HUES48 (cell line): ENCODE data around the gene AHI1.

Experiments used
- H3K27ac ChIP-seq: one replicate; pipeline ENCODE4 v1.7.0; 2013; ENCODE audit warnings: low read depth, low read length, inconsistent platforms
- H3K27me3 ChIP-seq: 2 replicates; pipeline ENCODE4 v1.6.1; 2013; ENCODE audit warnings: mild to moderate bottlenecking, low read length; ENCODE audit not compliant: control insufficient read depth, insufficient read depth
- H3K36me3 ChIP-seq: 2 replicates; pipeline ENCODE4 v1.6.1; 2013; ENCODE audit warnings: low read length; ENCODE audit not compliant: control insufficient read depth, insufficient read depth
- H3K4me1 ChIP-seq: 2 replicates; pipeline ENCODE4 v1.6.1; 2013; ENCODE audit warnings: mild to moderate bottlenecking, low read length; ENCODE audit not compliant: control insufficient read depth, insufficient read depth
- H3K4me3 ChIP-seq: 2 replicates; pipeline ENCODE4 v1.5.1; 2013; ENCODE audit warnings: mild to moderate bottlenecking, low read depth, low read length
- H3K9ac ChIP-seq: 2 replicates; pipeline ENCODE4 v1.6.1; 2013; ENCODE audit warnings: mild to moderate bottlenecking, low read depth, low read length, moderate library complexity
- H3K9me3 ChIP-seq: 2 replicates; pipeline ENCODE4 v1.6.1; 2013; ENCODE audit warnings: low read length; ENCODE audit not compliant: control insufficient read depth, insufficient read depth

AHI1 gene

GRCh38 chr6:135481783-135482369 is 15.7 kb downstream of the AHI1 start:
- H3K4me3 ChIP-seq = no peak overlapping the region
- no peak overlapping the region for H3K9ac ChIP-seq
- H3K27ac ChIP-seq = no peak overlapping the region
- peaks cover 58% of the 10 kb centered on the region for H3K9me3 ChIP-seq
- peaks cover 33% of the 10 kb centered on the region for H3K36me3 ChIP-seq
- no peaks in the 10 kb centered on the region for H3K4me1 ChIP-seq
- H3K27me3 ChIP-seq = no peaks in the 10 kb centered on the region

GRCh38 chr6:135479601-135480000 is 17.9 kb downstream of the AHI1 start:
- peaks cover 57% of the 10 kb centered on the region for H3K9me3 ChIP-seq
- H3K4me1 ChIP-seq = no peaks in the 10 kb centered on the region
- no peak overlapping the region for H3K4me3 ChIP-seq
- peaks cover 24% of the 10 kb centered on the region for H3K36me3 ChIP-seq
- H3K27ac ChIP-seq = no peak overlapping the region
- H3K27me3 ChIP-seq = no peaks in the 10 kb centered on the region
- H3K9ac ChIP-seq = no peak overlapping the region

DNA sequence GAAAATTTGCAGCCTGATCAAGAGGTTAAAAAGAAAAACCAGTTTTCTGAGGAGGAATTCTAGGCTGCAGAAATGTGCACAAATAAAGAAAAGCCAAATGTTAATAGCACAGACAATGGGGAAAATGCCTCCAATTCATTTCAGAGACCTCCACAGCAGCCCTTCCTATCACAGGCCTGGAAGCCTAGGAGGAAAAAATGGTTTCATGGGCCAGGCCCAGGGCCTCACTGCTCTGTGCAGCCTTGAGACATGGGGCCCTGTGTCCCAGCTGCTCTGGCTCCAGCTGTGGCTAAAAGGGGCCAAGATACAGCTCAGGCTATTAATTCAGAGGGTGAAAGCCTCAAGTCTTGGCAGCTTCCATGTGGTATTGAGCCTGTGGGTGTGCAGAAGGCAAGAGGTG is 18.9 kb downstream of the AHI1 start:
- Histone ChIP-seq H3K9ac (no peak overlapping the region), H3K27me3 (no peaks in the 10 kb centered on the region), H3K9me3 (peaks cover 47% of the 10 kb centered on the region), H3K36me3 (peaks cover 14% of the 10 kb centered on the region), H3K4me1 (no peaks in the 10 kb centered on the region), H3K27ac (no peak overlapping the region), H3K4me3 (no peak overlapping the region)

- Histone ChIP-seq H3K27me3 (no peaks in the 10 kb centered on the region), H3K4me1 (no peaks in the 10 kb centered on the region), H3K4me3 (no peak overlapping the region), H3K9ac (no peak overlapping the region), H3K27ac (no peak overlapping the region), H3K9me3 (peaks cover 20% of the 10 kb centered on the region), H3K36me3 (peaks cover 8% of the 10 kb centered on the region; the same call in 1 of the 2 replicates)
Measured at GRCh38 chr6:135475292-135475886, 22.2 kb downstream of the AHI1 start.

DNA sequence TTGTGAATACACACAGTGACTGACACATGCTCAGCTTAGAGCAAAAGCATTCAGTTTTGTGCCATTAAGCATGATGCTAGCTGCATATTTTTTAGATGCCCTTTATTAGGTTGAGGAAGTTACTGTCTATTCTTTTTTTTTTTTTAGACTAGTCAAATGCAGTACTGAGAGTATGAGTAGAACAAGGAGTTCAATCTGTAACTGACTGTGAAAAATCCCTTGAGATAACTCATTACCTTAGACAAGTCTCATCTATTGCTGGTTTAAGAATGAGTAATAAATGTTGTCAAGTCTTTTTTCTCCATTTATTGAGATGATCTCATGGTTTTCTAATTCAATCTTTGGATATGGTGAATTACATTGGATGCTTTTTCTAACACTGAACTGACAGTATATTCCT is 23.2 kb downstream of the AHI1 start:
- no peaks in the 10 kb centered on the region for H3K27me3 ChIP-seq
- H3K4me3 ChIP-seq = no peak overlapping the region
- H3K9me3 ChIP-seq = peaks cover 11% of the 10 kb centered on the region
- H3K27ac ChIP-seq = no peak overlapping the region
- no peaks in the 10 kb centered on the region for H3K4me1 ChIP-seq
- H3K9ac ChIP-seq = no peak overlapping the region
- H3K36me3 ChIP-seq = no peaks in the 10 kb centered on the region

GRCh38 chr6:135465903-135466302 is 31.6 kb downstream of the AHI1 start:
- no peak overlapping the region for H3K27ac ChIP-seq
- no peaks in the 10 kb centered on the region for H3K4me1 ChIP-seq
- H3K9me3 ChIP-seq = no peaks in the 10 kb centered on the region
- peaks cover 25% of the 10 kb centered on the region for H3K36me3 ChIP-seq
- H3K9ac ChIP-seq = no peak overlapping the region
- no peak overlapping the region for H3K4me3 ChIP-seq
- no peaks in the 10 kb centered on the region for H3K27me3 ChIP-seq

DNA sequence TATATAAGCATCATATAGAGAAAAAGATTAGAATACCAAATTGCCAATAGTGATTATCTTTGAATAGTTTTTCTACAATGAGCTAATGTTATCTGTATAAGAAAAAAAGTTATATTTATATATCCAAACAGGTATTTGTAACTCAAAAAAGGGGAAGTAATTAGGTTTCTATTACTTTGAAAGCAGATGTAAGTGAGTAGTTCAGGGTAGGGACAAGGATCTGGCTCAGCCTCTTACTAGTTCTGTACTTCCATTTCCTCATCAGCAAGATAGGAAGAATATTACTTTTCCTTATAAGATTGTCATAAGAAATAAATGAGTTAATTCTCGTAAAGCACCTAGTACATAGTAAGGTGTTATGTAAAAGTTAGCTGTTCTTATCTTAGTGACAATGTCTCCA is 32.2 kb downstream of the AHI1 start:
- Histone ChIP-seq H3K4me1 (no peaks in the 10 kb centered on the region), H3K9me3 (no peaks in the 10 kb centered on the region), H3K36me3 (peaks cover 25% of the 10 kb centered on the region)

GRCh38 chr6:135464634-135465033 is 32.9 kb downstream of the AHI1 start:
- H3K4me1 ChIP-seq = no peaks in the 10 kb centered on the region
- H3K4me3 ChIP-seq = no peak overlapping the region
- no peaks in the 10 kb centered on the region for H3K9me3 ChIP-seq
- no peak overlapping the region for H3K27ac ChIP-seq
- no peak overlapping the region for H3K9ac ChIP-seq
- no peaks in the 10 kb centered on the region for H3K27me3 ChIP-seq
- H3K36me3 ChIP-seq = peaks cover 25% of the 10 kb centered on the region

More for the DNA sequence above, 32.2 kb downstream of the AHI1 start:
- no peak overlapping the region for H3K4me3 ChIP-seq
- no peaks in the 10 kb centered on the region for H3K27me3 ChIP-seq
- no peak overlapping the region for H3K9ac ChIP-seq
- H3K27ac ChIP-seq = no peak overlapping the region

DNA sequence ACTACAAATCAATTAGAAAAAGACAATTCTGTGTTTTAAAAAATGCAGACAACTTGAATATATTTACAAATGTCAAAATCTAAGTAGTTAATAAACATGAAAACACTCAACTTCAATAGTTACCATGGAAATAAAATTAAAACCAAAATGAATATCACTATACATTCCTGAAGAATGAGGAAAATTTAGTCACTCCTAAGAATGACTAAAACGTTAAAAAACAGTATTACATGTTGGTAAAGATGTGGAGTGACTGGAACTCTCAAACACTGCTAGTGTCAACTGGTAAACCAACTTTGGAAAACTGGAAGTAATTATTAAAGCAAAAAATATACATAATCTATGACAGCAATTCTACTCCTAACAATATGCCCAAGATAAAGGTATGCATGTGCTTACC is 36.3 kb downstream of the AHI1 start:
- Histone ChIP-seq H3K27me3 (no peaks in the 10 kb centered on the region), H3K36me3 (peaks cover 25% of the 10 kb centered on the region), H3K9me3 (no peaks in the 10 kb centered on the region)

GRCh38 chr6:135458051-135458450 is 39.5 kb downstream of the AHI1 start:
- Histone ChIP-seq H3K27ac (no peak overlapping the region), H3K9ac (no peak overlapping the region), H3K36me3 (peaks cover 4% of the 10 kb centered on the region; the same call in 1 of the 2 replicates), H3K9me3 (no peaks in the 10 kb centered on the region), H3K27me3 (no peaks in the 10 kb centered on the region), H3K4me3 (no peak overlapping the region), H3K4me1 (no peaks in the 10 kb centered on the region)

More for the DNA sequence above, 36.3 kb downstream of the AHI1 start:
- Histone ChIP-seq H3K27ac (no peak overlapping the region), H3K4me3 (no peak overlapping the region), H3K4me1 (no peaks in the 10 kb centered on the region), H3K9ac (no peak overlapping the region)

- Histone ChIP-seq H3K4me3 (no peak overlapping the region), H3K4me1 (no peaks in the 10 kb centered on the region), H3K9ac (no peak overlapping the region), H3K9me3 (no peaks in the 10 kb centered on the region), H3K27ac (no peak overlapping the region), H3K27me3 (no peaks in the 10 kb centered on the region), H3K36me3 (no peaks in the 10 kb centered on the region; the same call in 1 of the 2 replicates)
Measured at GRCh38 chr6:135451617-135452190, 45.8 kb downstream of the AHI1 start.
